Thoracic aorta (tissue), 2 donors: ENCODE data around the gene IQSEC1. TPM values are rescaled to one million over a fixed set of nuclear protein-coding genes. Genes with fewer than 3 reads are reported as not detected.

Source experiments
- ATAC-seq: fragments of 150-250 bp; one replicate; pipeline ENCODE4 v1.8.0; 2017; ENCODE audit warnings: low read depth; ENCODE audit not compliant: insufficient number of reproducible peaks, low FRiP score
- DNase-seq: peaks from one replicate; pipeline ENCODE4 v3.0.0-alpha.2; 2020; ENCODE audit warnings: low spot score
- H3K27ac ChIP-seq, 2 donors: fragments of 200-600 bp; sonication (generic); 1 replicate in 1 of 2; 2 replicates in 1 of 2; pipeline ENCODE4 v1.5.1; 2016; ENCODE audit warnings: mild to moderate bottlenecking in 2 of 2, moderate library complexity in 2 of 2
- H3K27me3 ChIP-seq: fragments of 200-600 bp; sonication (generic); replicated peaks from 2 replicates; pipeline ENCODE4 v1.6.0; 2016; ENCODE audit warnings: mild to moderate bottlenecking; ENCODE audit not compliant: insufficient read depth
- H3K36me3 ChIP-seq: fragments of 200-600 bp; sonication (generic); one replicate; pipeline ENCODE4 v1.5.1; 2016
- H3K4me1 ChIP-seq, 2 donors: fragments of 200-600 bp; sonication (generic); 1 replicate in 1 of 2; 2 replicates in 1 of 2; pipeline versions ENCODE4 v1.5.1 to v1.6.0; 2016; ENCODE audit warnings: low read depth in 2 of 2, mild to moderate bottlenecking in 1 of 2; ENCODE audit not compliant: control insufficient read depth in 1 of 2
- H3K4me3 ChIP-seq: fragments of 200-600 bp; sonication (generic); 2 replicates; pipeline ENCODE4 v1.5.1; 2016; ENCODE audit warnings: mild to moderate bottlenecking
- H3K9me3 ChIP-seq: fragments of 200-600 bp; sonication (generic); 2 replicates; pipeline ENCODE4 v1.5.1; 2016
- total RNA-seq, 2 donors: library from RNA; depleted of rRNA; stranded (reverse); fragments of >200 nt; gene quantifications; one replicate each; pipeline versions ENCODE4 v1.1.0 to v1.2.3, GENCODE V29; 2016
- TF ChIP-seq, protein P1 (sequence below): fragments of 200-600 bp; sonication (generic); IDR thresholded peaks from one replicate; pipeline ENCODE4 v1.5.1; 2019; ENCODE audit warnings: antibody characterized with exemption

Gene IQSEC1
- total RNA-seq, 2 donors from 2014 or later = 93.6 to 121 TPM

GRCh38 chr3:12959838-12960378 is 113.3 kb downstream of the IQSEC1 start:
- H3K36me3 ChIP-seq = no peaks in the 10 kb centered on the region
- ATAC-seq (no peak), DNase-seq (no peak)
- H3K4me3 ChIP-seq = no peak overlapping the region
- no peaks in the 10 kb centered on the region for H3K27me3 ChIP-seq
- peak overlapping the region; percentile 86 to 91 for H3K27ac ChIP-seq
- peaks cover 89 to 100% of the 10 kb centered on the region in 2 donors for H3K4me1 ChIP-seq
- TF ChIP-seq, protein P1, sequence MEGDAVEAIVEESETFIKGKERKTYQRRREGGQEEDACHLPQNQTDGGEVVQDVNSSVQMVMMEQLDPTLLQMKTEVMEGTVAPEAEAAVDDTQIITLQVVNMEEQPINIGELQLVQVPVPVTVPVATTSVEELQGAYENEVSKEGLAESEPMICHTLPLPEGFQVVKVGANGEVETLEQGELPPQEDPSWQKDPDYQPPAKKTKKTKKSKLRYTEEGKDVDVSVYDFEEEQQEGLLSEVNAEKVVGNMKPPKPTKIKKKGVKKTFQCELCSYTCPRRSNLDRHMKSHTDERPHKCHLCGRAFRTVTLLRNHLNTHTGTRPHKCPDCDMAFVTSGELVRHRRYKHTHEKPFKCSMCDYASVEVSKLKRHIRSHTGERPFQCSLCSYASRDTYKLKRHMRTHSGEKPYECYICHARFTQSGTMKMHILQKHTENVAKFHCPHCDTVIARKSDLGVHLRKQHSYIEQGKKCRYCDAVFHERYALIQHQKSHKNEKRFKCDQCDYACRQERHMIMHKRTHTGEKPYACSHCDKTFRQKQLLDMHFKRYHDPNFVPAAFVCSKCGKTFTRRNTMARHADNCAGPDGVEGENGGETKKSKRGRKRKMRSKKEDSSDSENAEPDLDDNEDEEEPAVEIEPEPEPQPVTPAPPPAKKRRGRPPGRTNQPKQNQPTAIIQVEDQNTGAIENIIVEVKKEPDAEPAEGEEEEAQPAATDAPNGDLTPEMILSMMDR = no peak
- H3K9me3 ChIP-seq = no peaks in the 10 kb centered on the region

- TF ChIP-seq, protein P1 = no peak
- ATAC-seq (no peak), DNase-seq (no peak)
- H3K27me3 ChIP-seq = no peaks in the 10 kb centered on the region
- H3K4me3 ChIP-seq = no peak overlapping the region
- H3K36me3 ChIP-seq = no peaks in the 10 kb centered on the region
- H3K27ac ChIP-seq = peak overlapping the region; percentile 86 to 91
- peaks cover 89 to 100% of the 10 kb centered on the region in 2 donors for H3K4me1 ChIP-seq
- no peaks in the 10 kb centered on the region for H3K9me3 ChIP-seq
Measured at GRCh38 chr3:12959410-12959809, 113.8 kb downstream of the IQSEC1 start.

- no peak for ATAC-seq
Measured at GRCh38 chr3:12957824-12958792, 115.1 kb downstream of the IQSEC1 start.

GRCh38 chr3:12957339-12957738 is 115.9 kb downstream of the IQSEC1 start:
- Histone ChIP-seq H3K36me3 (no peaks in the 10 kb centered on the region), H3K4me1 (peaks cover 83 to 100% of the 10 kb centered on the region in 2 donors), H3K27me3 (no peaks in the 10 kb centered on the region), H3K4me3 (peak overlapping the region; percentile 31), H3K9me3 (no peaks in the 10 kb centered on the region), H3K27ac (peak overlapping the region; percentile 86 to 91)
- TF ChIP-seq, protein P1 = no peak
- DNase-seq = no peak
- ATAC-seq = peak; percentile 24

More at GRCh38 chr3:12957824-12958792, 115.1 kb downstream of the IQSEC1 start:
- TF ChIP-seq, protein P1 = no peak
- no peaks in the 10 kb centered on the region for H3K27me3 ChIP-seq
- peak overlapping the region; percentile 86 to 91 for H3K27ac ChIP-seq
- H3K9me3 ChIP-seq = no peaks in the 10 kb centered on the region
- peaks cover 88 to 100% of the 10 kb centered on the region in 2 donors for H3K4me1 ChIP-seq
- no peak for DNase-seq
- no peaks in the 10 kb centered on the region for H3K36me3 ChIP-seq
- peak overlapping the region; percentile 31 for H3K4me3 ChIP-seq

DNA sequence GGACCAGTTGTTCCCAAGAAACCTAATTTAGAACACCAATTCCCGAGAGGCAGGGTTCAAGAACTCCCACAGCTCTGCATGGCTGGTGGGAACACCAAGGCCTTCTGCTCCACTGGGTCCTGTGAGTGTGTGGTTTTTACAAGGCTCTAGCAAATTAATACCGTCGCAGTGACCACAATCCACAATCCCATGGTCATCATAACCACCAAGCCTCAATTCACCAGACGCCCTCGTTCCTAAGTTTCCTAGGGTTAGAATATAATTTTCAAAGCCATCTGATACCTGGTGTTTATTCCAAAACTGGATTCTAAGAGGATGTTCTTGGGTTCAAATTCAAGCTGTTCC is 116.9 kb downstream of the IQSEC1 start:
- TF ChIP-seq, protein P1 = no peak
- no peaks in the 10 kb centered on the region for H3K9me3 ChIP-seq
- no peaks in the 10 kb centered on the region for H3K36me3 ChIP-seq
- H3K4me1 ChIP-seq = peaks cover 74 to 100% of the 10 kb centered on the region in 2 donors
- H3K27me3 ChIP-seq = no peaks in the 10 kb centered on the region
- H3K4me3 ChIP-seq = no peak overlapping the region
- H3K27ac ChIP-seq = peak overlapping the region; percentile 86 to 91
- no peak for ATAC-seq
- no peak for DNase-seq
